Muscle layer of colon (tissue), 2 donors: ENCODE results near the gene CALD1.

Experiments used
- H3K27ac ChIP-seq: one replicate; pipeline ENCODE4 v1.7.0; 2013; ENCODE audit warnings: low read depth, mild to moderate bottlenecking, low read length, moderate library complexity
- H3K27me3 ChIP-seq, 2 donors: one replicate each; pipeline ENCODE4 v1.7.0; 2013; ENCODE audit warnings: low read length in 2 of 2, mild to moderate bottlenecking in 2 of 2; ENCODE audit not compliant: insufficient read depth in 2 of 2, control insufficient read depth in 1 of 2
- H3K36me3 ChIP-seq: one replicate; pipeline ENCODE4 v1.7.0; 2013; ENCODE audit warnings: mild to moderate bottlenecking, low read length; ENCODE audit not compliant: insufficient read depth
- H3K4me1 ChIP-seq: one replicate; pipeline ENCODE4 v1.7.0; 2013; ENCODE audit warnings: mild to moderate bottlenecking, low read length; ENCODE audit not compliant: insufficient read depth
- H3K4me3 ChIP-seq, 2 donors: one replicate each; pipeline ENCODE4 v1.7.0; 2013; ENCODE audit warnings: low read length in 2 of 2, low read depth in 1 of 2, mild to moderate bottlenecking in 1 of 2, moderate library complexity in 1 of 2
- H3K9ac ChIP-seq: one replicate; pipeline ENCODE4 v1.7.0; 2013; ENCODE audit warnings: low read length
- H3K9me3 ChIP-seq: one replicate; pipeline ENCODE4 v1.7.0; 2013; ENCODE audit warnings: mild to moderate bottlenecking, low read length
- donor health status: abdominal sarcoma.
- donor health status: Adenocarcinoma of cecum.

Gene CALD1

GRCh38 chr7:134744569-134744968 is 34.9 kb upstream of the CALD1 start:
- H3K27ac ChIP-seq: no peak overlapping the region
- H3K27me3 ChIP-seq: no peaks in the 10 kb centered on the region
- no peak overlapping the region for H3K4me3 ChIP-seq
- H3K36me3 ChIP-seq: no peaks in the 10 kb centered on the region
- H3K9me3 ChIP-seq: no peaks in the 10 kb centered on the region
- peaks cover 17% of the 10 kb centered on the region for H3K4me1 ChIP-seq
- H3K9ac ChIP-seq: no peak overlapping the region

GRCh38 chr7:134747326-134747725 is 32.1 kb upstream of the CALD1 start:
- H3K4me3 ChIP-seq: no peak overlapping the region
- H3K9me3 ChIP-seq: no peaks in the 10 kb centered on the region
- H3K4me1 ChIP-seq: peaks cover 17% of the 10 kb centered on the region
- H3K36me3 ChIP-seq: no peaks in the 10 kb centered on the region
- H3K9ac ChIP-seq: no peak overlapping the region
- no peaks in the 10 kb centered on the region for H3K27me3 ChIP-seq
- no peak overlapping the region for H3K27ac ChIP-seq

- Histone ChIP-seq H3K9me3 (no peaks in the 10 kb centered on the region), H3K27ac (no peak overlapping the region), H3K9ac (no peak overlapping the region), H3K4me3 (no peak overlapping the region), H3K27me3 (no peaks in the 10 kb centered on the region), H3K4me1 (peaks cover 5% of the 10 kb centered on the region), H3K36me3 (no peaks in the 10 kb centered on the region)
Measured at GRCh38 chr7:134750083-134751062, 29.1 kb upstream of the CALD1 start.

GRCh38 chr7:134752006-134752760 is 27.3 kb upstream of the CALD1 start:
- H3K27me3 ChIP-seq: no peaks in the 10 kb centered on the region
- H3K36me3 ChIP-seq: no peaks in the 10 kb centered on the region
- H3K4me3 ChIP-seq: no peak overlapping the region
- H3K4me1 ChIP-seq: peaks cover 5% of the 10 kb centered on the region
- H3K27ac ChIP-seq: no peak overlapping the region
- H3K9ac ChIP-seq: no peak overlapping the region
- no peaks in the 10 kb centered on the region for H3K9me3 ChIP-seq

- Histone ChIP-seq H3K27ac (no peak overlapping the region), H3K9ac (no peak overlapping the region), H3K9me3 (no peaks in the 10 kb centered on the region), H3K27me3 (no peaks in the 10 kb centered on the region), H3K36me3 (no peaks in the 10 kb centered on the region), H3K4me3 (no peak overlapping the region), H3K4me1 (peaks cover 8% of the 10 kb centered on the region)
Measured at GRCh38 chr7:134755422-134756022, 23.9 kb upstream of the CALD1 start.

GRCh38 chr7:134757938-134758337 is 21.5 kb upstream of the CALD1 start:
- no peak overlapping the region for H3K9ac ChIP-seq
- H3K27me3 ChIP-seq: no peaks in the 10 kb centered on the region
- H3K9me3 ChIP-seq: no peaks in the 10 kb centered on the region
- peaks cover 8% of the 10 kb centered on the region for H3K4me1 ChIP-seq
- H3K36me3 ChIP-seq: no peaks in the 10 kb centered on the region
- H3K27ac ChIP-seq: no peak overlapping the region
- no peak overlapping the region for H3K4me3 ChIP-seq

- Histone ChIP-seq H3K4me3 (no peak overlapping the region), H3K9ac (no peak overlapping the region), H3K36me3 (no peaks in the 10 kb centered on the region), H3K4me1 (peaks cover 8% of the 10 kb centered on the region), H3K27me3 (no peaks in the 10 kb centered on the region), H3K27ac (no peak overlapping the region), H3K9me3 (no peaks in the 10 kb centered on the region)
Measured at GRCh38 chr7:134758981-134759380, 20.5 kb upstream of the CALD1 start.

- no peaks in the 10 kb centered on the region for H3K27me3 ChIP-seq
- H3K4me3 ChIP-seq: no peak overlapping the region
- H3K4me1 ChIP-seq: peaks cover 8% of the 10 kb centered on the region
- H3K27ac ChIP-seq: no peak overlapping the region
- H3K9ac ChIP-seq: no peak overlapping the region
- H3K9me3 ChIP-seq: no peaks in the 10 kb centered on the region
- H3K36me3 ChIP-seq: no peaks in the 10 kb centered on the region
Measured at GRCh38 chr7:134761266-134761665, 18.2 kb upstream of the CALD1 start.

- no peaks in the 10 kb centered on the region for H3K27me3 ChIP-seq
- H3K4me1 ChIP-seq: peaks cover 1% of the 10 kb centered on the region
- H3K9ac ChIP-seq: no peak overlapping the region
- H3K27ac ChIP-seq: no peak overlapping the region
- H3K36me3 ChIP-seq: no peaks in the 10 kb centered on the region
- H3K9me3 ChIP-seq: no peaks in the 10 kb centered on the region
- H3K4me3 ChIP-seq: no peak overlapping the region
Measured at GRCh38 chr7:134763960-134764359, 15.5 kb upstream of the CALD1 start.

GRCh38 chr7:134764365-134764764 is 15.1 kb upstream of the CALD1 start:
- Histone ChIP-seq H3K4me3 (no peak overlapping the region), H3K27me3 (no peaks in the 10 kb centered on the region), H3K27ac (no peak overlapping the region), H3K4me1 (no peaks in the 10 kb centered on the region), H3K36me3 (no peaks in the 10 kb centered on the region), H3K9me3 (no peaks in the 10 kb centered on the region), H3K9ac (no peak overlapping the region)

- H3K27me3 ChIP-seq: no peaks in the 10 kb centered on the region
- H3K36me3 ChIP-seq: no peaks in the 10 kb centered on the region
- H3K4me3 ChIP-seq: no peak overlapping the region
- no peaks in the 10 kb centered on the region for H3K4me1 ChIP-seq
- H3K27ac ChIP-seq: no peak overlapping the region
- no peaks in the 10 kb centered on the region for H3K9me3 ChIP-seq
- H3K9ac ChIP-seq: no peak overlapping the region
Measured at GRCh38 chr7:134766779-134767519, 12.5 kb upstream of the CALD1 start.
